Renal cortex interstitium (tissue), 15 donors: ENCODE results near the gene CSF3R. TPM values are rescaled to one million over a fixed set of nuclear protein-coding genes. Genes with fewer than 3 reads are reported as not detected.

Experiments
- DNase-seq, 11 donors: peaks; one replicate each; pipeline ENCODE4 v3.0.0-alpha.2; 2013; ENCODE audit warnings: low read depth in 9 of 11, low spot score in 4 of 11; ENCODE audit errors: extremely low read depth in 1 of 11
- long read RNA-seq, 16 experiments: transcript quantifications; one replicate each; lab custom pipeline, GENCODE V29; 2026
- polyA plus RNA-seq, 3 donors: library from polyadenylated mRNA; unstranded; fragments of 120-200 nt; gene quantifications; one replicate each; pipeline ENCODE4 v1.2.1, GENCODE V29; 2013; ENCODE audit not compliant: insufficient read length in 3 of 3

The CSF3R gene
- polyA plus RNA-seq = 1 to 10 TPM; 3.7 to 5.8 (median 5.4) TPM
- long read RNA-seq, donor 1 = 0 reads
- long read RNA-seq, donor 2, partial matches to known transcripts = 0 of 3 reads
- long read RNA-seq, donor 2, other reads (novel, unspliced or antisense) = 0 of 3 reads
- long read RNA-seq, donor 3 = 0 reads
- long read RNA-seq, donor 4 = 0 reads
- long read RNA-seq, donor 5 = 0 reads
- long read RNA-seq, donor 6 = 0 reads
- long read RNA-seq, donor 7, partial matches to known transcripts = 0 of 1 reads
- long read RNA-seq, donor 7, other reads (novel, unspliced or antisense) = 0 of 1 reads
- long read RNA-seq, donor 8 = 0 reads
- long read RNA-seq, donor 9 = 0 reads
- long read RNA-seq, donor 10, partial matches to known transcripts = 0 of 2 reads
- long read RNA-seq, donor 10, other reads (novel, unspliced or antisense) = 0 of 2 reads
- long read RNA-seq, donor 11 = 0 reads
- long read RNA-seq, donor 12 = 0 reads
- long read RNA-seq, donor 13 = 0 reads
- long read RNA-seq, donor 14 = 0 reads
- long read RNA-seq, donor 15 = 0 reads
- long read RNA-seq, donor 16, partial matches to known transcripts = 0 of 1 reads
- long read RNA-seq, donor 16, other reads (novel, unspliced or antisense) = 0 of 1 reads

GRCh38 chr1:36482724-36483388 is at the start of gene CSF3R:
CSF3R (minus strand) TSS chr1:36482913; CDS start chr1:36479496, 3,417 bp downstream.
- no peak for DNase-seq

GRCh38 chr1:36531833-36532232 is 49.1 kb upstream of the CSF3R start:
- DNase-seq = no peak

- no peak for DNase-seq
Measured at GRCh38 chr1:36530791-36531190, 48.1 kb upstream of the CSF3R start.

GRCh38 chr1:36530261-36530660 is 47.5 kb upstream of the CSF3R start:
- DNase-seq = no peak

- DNase-seq = no peak
Measured at GRCh38 chr1:36529769-36530260, 47.1 kb upstream of the CSF3R start.

GRCh38 chr1:36528361-36529349 is 45.9 kb upstream of the CSF3R start:
- DNase-seq = no peak

- DNase-seq = no peak
Measured at GRCh38 chr1:36525166-36525565, 42.5 kb upstream of the CSF3R start.

- DNase-seq = no peak
Measured at GRCh38 chr1:36524359-36525062, 41.8 kb upstream of the CSF3R start.

- DNase-seq = no peak
Measured at GRCh38 chr1:36523850-36524249, 41.1 kb upstream of the CSF3R start.

GRCh38 chr1:36523230-36523495 is 40.5 kb upstream of the CSF3R start:
- DNase-seq = no peak

GRCh38 chr1:36522461-36523229 is 39.9 kb upstream of the CSF3R start:
- DNase-seq = no peak

- no peak for DNase-seq
Measured at GRCh38 chr1:36522021-36522420, 39.3 kb upstream of the CSF3R start.

GRCh38 chr1:36520771-36521420 is 38.2 kb upstream of the CSF3R start:
- DNase-seq = no peak

GRCh38 chr1:36520056-36520455 is 37.3 kb upstream of the CSF3R start:
- no peak for DNase-seq

- no peak for DNase-seq
Measured at GRCh38 chr1:36517011-36517771, 34.5 kb upstream of the CSF3R start.

- peak in 10 of 11 donors; percentile 8 to 50 (median 38) for DNase-seq
Measured at GRCh38 chr1:36516372-36517010, 33.8 kb upstream of the CSF3R start.
